Stimulated activated CD8-positive, alpha-beta memory T cell treated with anti-CD3 and anti-CD28 coated beads, Interleukin-7, amount 100 ng/mL, for 24 hours (primary cell): ENCODE measurements around the gene ATF6.

Experiments
- DNase-seq: peaks from one replicate; pipeline ENCODE4 v3.0.0-alpha.2; 2020; ENCODE audit warnings: low read depth

Gene ATF6

GRCh38 chr1:161836018-161836417 lies 69.9 kb downstream of the ATF6 start:
- DNase-seq, result no peak

DNA sequence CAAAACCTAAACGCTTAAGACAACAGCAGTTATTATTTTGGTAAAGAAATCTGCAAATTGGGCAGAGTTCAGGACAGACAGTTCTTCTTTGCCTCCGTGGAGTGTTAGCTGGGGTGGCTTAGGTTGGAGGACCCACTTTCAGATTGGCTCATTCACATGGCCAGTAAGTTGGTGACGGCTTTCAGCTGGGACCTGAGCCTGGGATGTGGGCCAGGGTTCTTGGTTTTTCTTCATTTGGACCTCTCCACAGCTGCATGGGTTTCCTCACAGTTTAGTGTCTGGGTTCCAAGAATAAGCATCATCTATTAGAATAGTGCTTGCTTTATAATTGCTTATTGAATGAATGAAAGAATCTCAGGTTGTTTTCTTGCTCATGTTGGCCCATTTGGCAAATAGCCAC lies 72.2 kb downstream of the ATF6 start:
- DNase-seq, result no peak

GRCh38 chr1:161838885-161839284 lies 72.8 kb downstream of the ATF6 start:
- no peak for DNase-seq

DNA sequence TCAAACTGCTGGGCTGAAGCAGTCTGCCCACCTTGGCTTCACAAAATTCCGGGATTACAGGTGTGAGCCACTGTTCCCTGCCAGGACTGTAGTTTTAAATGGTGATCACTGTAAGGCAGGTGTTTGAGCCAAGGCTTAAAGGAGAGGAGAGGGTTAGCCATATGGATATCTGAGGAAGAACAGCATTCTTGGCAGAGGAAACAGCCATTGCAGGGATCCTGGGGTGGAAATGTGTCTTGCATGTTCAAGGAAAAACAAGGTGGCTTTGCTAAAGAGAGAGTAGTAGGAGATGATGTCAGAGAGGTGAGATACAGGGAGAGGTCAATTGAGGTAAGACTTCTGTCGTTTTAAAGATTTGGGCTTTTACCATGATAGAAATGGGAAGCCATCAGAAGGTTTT lies 73.5 kb downstream of the ATF6 start:
- no peak for DNase-seq

DNA sequence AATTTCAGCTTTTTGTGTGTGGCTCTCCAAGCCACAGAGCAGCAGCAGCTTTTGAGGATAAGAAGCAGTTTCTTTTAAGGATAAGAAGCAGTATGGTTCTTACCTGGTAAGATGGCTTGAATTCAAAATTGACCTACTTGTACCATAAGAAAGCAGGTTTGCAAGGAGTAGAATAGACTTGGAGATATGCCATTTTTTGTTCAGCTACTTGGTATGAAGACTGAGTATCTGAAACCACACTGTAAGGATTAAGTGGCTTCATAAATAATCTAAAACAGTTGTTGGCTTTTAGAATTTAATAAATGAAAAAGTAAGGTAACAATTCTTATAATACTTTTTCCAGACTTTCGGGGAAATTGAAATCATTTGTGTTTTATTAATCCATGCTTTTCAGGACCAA lies 74.2 kb downstream of the ATF6 start:
- no peak for DNase-seq

DNA sequence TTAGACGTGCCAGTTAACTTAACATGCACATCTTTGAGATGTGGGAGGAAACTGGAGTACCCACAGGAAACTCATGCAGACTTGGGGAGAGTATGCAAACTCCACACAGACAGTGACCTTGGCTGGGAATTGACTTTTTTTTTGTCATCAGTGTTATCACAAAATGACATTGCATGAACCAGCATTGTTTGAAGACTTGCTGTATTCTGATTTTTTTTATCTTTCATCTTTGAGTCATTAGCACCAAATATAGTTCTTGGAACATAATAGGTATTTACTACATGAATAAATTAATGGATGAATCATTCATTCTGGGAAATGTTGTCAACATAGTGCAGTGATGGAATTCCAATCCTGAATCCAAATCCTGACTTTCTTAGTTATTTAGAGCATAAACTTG lies 77.0 kb downstream of the ATF6 start:
- no peak for DNase-seq

- no peak for DNase-seq
These were observed 78.6 kb downstream of the ATF6 start for GRCh38 chr1:161844696-161845095.

GRCh38 chr1:161848676-161849075 lies 82.6 kb downstream of the ATF6 start:
- DNase-seq, result no peak

- DNase-seq, result no peak
These were observed 83.4 kb downstream of the ATF6 start for GRCh38 chr1:161849518-161849917.

- DNase-seq, result no peak
These were observed 89.1 kb downstream of the ATF6 start for GRCh38 chr1:161855260-161855659.

DNA sequence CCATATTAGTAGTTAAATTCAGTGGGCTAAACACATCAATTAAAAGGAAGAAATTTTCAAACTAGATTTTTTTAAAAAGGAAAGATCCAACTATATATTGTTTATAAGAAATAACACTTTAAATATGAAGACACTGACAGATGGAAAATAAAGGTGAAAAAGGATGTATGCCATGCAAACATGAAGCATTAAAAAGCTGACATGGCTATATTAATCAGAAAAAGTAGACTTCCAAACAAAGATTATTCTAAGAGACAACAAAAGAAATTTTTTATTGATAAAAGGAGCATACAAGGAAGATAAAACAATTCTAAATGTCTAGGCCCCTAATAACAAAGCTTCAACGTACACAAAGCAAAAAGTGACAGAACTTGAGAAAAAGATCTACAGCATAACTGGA lies 92.2 kb downstream of the ATF6 start:
- DNase-seq, result no peak

DNA sequence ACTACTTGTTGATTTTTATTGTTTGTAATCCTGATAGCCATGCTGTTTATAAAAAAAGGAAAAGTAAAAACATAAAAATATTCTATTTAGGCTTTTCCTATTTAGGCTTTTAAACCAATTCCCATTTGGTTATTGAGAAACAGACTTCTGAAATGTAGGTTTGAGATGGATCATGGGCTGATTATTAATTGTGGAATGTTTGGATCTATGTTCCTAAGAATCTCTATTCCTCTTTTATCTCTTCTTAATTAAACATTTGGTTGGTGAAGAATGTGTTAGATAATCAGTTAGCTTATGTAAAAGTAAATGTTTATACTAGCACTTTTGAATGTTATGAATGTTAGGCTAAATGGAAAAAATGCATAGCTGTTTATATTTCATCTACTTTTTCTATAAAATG lies 97.4 kb downstream of the ATF6 start:
- no peak for DNase-seq

GRCh38 chr1:161864577-161864976 lies 98.5 kb downstream of the ATF6 start:
- DNase-seq, result no peak

GRCh38 chr1:161866241-161866640 lies 100.1 kb downstream of the ATF6 start:
- DNase-seq, result no peak

DNA sequence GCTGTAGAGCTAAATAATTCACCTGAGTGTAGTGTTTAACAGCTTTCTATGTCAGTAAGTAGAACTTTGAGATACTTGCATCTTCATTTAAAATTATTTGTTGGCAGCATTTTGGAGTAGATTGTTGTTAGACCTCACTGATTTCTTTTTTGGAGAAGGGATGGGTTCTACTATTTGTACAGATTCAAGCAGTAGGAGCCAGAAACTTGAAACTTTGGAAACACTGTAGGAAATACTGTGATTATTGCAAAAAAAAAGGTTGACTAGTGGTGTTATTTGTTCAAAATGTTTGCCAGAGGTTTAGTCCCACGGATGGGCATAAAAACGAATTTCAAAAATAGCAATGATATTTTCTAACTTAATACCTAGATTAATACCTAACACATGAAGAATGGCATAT lies 102.7 kb downstream of the ATF6 start:
- DNase-seq, result no peak

DNA sequence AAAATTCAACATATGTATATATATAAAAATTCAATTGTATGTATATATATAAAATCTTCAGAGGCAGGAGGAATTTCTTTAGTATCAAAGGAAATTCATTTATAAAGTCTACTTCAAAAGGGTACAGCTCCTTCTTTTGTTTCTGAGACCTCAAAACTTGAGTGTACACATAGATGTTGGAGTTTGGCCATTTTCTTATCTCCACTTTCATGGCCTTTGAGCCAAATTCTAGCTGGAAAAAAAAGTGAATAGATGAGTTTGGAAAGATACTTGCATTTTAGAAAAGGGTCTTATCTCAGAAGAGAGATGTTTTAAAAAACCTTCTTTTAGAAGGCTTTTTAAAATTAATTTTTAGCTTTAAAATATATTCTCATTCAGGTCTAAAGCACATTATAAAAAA lies 103.2 kb downstream of the ATF6 start:
- no peak for DNase-seq

GRCh38 chr1:161872506-161872905 lies 106.4 kb downstream of the ATF6 start:
- DNase-seq, result no peak

- DNase-seq, result no peak
These were observed 113.1 kb downstream of the ATF6 start for GRCh38 chr1:161879261-161879660.

- no peak for DNase-seq
These were observed 118.4 kb downstream of the ATF6 start for GRCh38 chr1:161884475-161884874.

- DNase-seq, result no peak
These were observed 118.9 kb downstream of the ATF6 start for GRCh38 chr1:161885003-161885402.

DNA sequence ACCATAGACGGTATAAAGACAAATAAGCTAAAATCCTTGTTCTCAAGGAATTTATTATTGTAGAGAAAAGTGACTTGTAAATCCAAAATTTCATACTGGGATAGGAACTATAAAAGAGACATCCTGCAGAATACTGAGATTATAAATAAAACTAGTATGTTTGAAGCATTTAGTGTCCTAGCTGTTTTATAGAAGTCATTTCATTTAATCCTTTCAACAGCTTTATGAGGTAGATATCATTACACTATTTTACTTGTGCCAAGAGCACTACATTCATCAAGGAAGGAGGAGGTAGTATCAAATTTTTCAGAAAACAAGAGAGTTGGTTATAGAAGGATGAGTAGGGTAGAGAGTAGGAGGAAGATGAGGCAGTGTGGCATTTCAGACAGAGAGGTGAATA lies 119.6 kb downstream of the ATF6 start:
- DNase-seq, result no peak

GRCh38 chr1:161886589-161886988 lies 120.5 kb downstream of the ATF6 start:
- no peak for DNase-seq

DNA sequence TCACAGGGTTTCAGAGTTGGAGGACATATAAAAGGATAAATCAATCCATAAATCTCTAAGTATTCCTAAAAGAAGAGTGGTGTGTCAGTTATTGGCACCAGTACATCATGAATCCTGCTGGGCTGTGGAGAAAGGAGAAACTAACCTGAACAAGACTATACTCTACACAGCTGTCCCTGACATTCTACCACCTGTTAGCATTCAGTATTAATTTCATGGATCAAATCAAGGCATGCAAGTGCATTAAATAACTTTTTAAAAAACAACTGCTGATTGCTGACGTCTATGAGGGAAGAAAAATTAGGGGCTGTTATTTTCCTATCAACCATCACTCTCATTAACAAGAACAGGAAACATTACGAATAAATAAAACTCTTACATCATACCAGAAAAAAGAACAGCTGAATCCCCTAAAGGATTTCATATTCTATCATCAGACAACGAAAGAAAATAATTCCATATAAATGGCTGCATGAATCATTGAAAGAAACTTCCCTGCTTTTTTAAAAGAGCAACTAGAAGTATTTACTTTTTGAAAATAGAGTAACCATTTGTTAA lies 121.7 kb downstream of the ATF6 start:
- no peak for DNase-seq

GRCh38 chr1:161890574-161890973 lies 124.5 kb downstream of the ATF6 start:
- DNase-seq, result no peak

DNA sequence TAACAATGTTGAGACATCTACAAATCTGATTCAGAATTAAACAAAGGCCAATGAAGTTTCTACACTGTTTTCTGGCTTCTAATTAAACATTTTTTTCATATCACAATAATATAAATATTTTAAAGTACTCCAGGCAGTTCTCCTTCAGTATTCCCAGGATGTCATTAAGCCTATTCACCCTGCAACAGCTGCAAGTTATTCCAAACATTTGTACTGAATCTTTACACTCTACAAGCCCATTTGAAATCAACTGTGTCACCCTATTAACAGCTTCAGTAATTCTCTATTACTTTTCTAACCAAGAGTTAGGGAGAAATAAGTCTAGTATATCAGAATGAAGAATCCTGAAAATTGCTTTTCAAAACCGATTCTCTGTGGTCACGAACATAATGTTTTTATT lies 133.0 kb downstream of the ATF6 start:
- DNase-seq, result no peak
